GM18511 (cell line): Measurements from ENCODE around the gene RPTOR.
"Not testable (repeated sequence)": the region's sequence is repeated elsewhere in the genome, so short reads cannot be mapped to it uniquely, and the experiment has no call there.

Experiments
- ATAC-seq: cut with Tn5 transposase; IDR thresholded peaks from one replicate; pipeline ENCODE4 v1.9.1; 2021; ENCODE audit warnings: mild to moderate bottlenecking, moderate library complexity; ENCODE audit not compliant: unreplicated experiment

RPTOR gene

DNA sequence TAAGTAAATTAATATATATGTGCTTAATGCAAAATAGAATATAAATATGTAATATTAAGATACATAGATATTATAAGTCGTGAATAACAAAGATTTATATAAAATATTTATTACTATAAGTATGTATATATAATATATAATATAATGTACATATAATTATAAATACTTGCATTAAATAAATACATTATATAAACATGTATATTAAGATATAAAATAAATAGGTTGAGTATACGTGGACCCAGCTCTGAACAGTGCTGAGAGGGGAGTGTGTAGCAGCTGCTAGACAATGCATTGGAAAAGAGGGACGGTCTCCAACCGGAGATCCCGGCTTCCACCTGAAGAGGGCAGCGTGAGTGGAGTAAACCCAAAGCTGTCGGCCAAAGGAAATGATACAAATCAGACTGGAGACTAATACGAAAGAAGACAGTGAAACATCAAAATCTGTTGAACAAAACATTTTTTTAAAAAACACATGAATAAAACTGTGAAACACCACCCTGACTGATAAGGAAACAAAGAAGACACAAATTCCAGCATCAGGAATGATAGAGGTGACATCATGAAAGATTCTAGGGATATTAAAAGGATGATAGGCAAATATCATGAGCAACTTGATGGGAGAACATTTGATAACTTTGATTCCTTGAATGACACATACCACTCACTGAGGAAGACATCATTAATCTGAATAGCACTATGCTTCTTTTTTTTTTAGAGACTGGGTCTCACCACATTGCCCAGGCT lies 321.6 kb downstream of the RPTOR start:
- no peak for ATAC-seq

DNA sequence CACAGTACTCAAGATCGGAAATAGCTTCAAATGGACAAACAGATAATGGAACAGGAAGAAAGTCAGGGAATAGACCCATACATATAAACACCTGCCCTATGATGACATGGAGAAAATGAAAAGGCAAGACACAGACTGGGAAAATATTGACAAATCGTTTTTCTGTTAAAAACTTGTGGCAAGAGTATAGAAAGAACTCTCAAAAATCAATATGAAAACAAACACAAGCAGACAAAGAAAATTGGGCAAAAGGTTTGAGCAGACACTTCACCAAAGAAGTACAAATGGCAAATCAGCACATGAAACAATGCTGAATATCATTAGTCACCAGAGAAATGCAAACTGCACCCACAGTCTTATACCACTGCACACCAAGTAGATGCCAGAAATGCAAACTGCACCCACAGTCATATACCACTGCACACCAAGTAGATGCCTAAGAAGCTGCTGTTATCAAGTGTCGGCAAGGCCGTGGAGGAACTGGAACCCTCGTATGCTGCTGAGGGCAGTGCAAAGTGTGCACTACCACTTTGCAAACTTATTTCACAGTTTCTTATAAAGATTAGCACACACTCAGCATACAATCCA lies 323.5 kb downstream of the RPTOR start:
- no peak for ATAC-seq

DNA sequence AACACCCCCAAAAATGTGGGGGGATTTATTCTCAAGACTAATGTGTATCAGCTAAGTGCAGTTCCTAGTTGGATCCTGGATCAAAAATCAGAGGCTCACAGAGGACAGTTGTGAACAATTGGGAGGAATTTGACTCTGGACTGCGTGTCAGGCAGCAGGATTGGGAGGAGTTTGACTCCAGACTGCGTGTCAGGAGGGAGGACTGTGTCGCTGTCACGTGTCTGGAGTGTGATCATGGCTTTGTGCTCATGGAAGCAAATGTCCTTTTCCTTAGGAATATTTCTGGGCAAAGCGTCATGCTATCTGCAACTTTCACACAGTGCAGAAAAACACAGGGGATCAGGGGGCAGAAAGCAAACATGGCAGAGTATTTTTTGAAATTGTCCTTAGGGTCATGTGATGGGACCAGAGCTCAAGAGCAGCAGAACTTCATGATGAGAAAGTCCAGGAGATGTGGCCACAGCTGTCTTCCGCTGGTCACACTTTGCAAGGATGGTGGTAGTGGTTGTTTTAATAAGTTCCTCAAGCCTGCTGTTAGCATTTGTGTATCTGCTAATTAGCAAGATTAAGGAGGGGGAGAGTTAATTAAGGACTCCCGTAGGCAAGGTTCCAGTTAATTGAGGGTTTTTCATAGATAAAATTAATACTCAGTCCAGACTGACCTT lies 325.0 kb downstream of the RPTOR start:
- ATAC-seq = no peak

DNA sequence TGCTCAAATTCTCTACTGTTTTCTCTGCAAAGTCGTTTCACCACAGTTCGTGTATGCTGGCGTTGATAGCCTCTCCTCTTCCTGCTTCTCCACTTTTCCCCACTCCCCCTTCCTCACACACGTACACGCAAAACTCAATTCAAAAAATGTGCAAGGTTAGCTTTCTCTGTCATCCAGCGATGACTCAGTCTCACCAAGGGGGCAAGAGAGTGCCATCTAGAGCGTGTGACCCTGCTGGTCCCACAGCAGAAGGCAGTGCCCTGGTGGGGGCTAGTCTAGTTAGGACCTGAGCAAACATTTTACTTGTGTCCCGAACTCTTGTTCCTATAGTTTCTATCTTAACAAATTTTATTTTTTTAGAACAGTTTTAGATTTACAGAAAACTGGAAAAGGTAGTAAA lies 325.8 kb downstream of the RPTOR start:
- no peak for ATAC-seq

DNA sequence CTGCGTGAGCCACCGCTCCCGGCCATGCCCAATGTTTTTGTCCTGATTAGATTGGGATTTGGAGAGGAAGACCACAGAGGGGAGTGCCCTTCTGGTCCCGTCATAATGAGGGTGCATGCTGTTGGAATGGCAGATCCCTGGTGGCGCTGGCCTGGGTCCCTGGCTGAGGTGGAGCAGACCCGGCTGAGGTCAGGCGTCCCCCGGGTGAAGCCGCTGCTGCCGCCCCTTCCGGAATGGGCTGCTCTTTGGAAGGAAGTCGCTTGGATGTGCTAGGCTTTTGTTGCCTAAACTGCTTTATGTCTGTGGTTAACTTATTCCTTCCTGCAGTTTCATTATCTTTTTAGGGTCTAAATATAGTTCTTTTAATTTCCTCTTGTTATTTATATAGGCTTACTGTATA lies 326.7 kb downstream of the RPTOR start:
- ATAC-seq = no peak

DNA sequence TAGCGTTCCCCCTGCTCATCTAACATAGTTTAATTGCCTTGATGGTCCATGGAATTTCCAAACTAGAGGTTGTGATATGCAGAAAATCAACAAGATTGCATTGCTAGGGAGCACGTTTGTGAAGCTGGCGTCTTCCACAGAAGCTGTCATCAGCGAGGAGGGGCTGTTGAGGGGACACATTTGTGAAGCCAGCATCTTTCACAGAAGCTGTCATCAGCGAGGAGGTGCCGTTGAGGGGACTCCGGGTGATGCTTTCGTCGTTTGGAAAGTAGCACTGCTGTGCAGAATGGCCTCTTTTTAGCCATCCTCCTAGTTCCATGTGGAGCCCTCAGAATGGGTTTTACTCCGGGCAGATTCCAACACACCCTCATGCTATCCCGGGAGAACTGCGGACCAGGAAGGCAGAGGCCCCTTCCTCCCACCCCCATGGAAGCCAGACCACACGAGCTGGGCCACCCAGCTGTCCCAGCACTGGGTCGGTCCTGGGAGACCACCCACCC lies 327.4 kb downstream of the RPTOR start:
- ATAC-seq = no peak

DNA sequence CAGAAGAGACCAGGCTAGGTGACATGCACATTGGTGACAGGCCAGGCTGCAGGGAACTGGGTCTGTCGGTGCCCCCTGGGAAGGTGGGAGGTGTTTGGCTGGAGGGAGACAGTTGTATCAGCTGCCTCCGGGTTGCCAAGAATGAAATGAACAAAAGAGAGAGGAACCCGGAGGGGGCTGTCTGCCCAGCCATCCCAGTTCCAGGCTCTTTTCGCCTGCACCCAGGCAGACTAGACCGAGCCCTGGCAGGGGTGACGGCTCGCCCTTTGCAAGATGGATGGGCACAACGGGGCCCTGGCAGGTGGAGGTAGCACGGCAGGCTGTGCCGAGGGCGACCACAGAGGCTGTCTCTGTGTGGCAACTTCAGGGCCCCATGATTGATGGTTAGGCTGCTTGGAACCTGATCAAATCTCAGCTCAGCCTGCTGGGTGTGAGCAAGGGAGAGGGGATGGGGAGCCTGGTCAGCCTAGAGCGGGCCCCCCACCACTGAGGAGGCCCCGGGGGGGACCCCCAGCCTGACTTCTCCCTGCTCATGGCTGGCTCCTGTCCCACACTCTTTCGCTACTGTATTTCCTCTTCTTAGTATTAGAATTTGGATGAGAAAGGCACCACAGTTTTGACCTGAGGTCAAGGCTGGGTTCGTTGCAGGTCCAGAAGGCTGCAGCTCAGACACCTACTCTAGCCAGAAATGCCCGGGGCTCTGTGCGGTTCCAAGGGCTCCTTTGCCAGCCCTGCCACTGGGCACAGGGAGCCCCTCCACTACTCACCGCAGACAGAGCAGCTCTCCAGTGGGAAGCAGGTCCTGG lies 328.1 kb downstream of the RPTOR start:
- ATAC-seq = no peak

DNA sequence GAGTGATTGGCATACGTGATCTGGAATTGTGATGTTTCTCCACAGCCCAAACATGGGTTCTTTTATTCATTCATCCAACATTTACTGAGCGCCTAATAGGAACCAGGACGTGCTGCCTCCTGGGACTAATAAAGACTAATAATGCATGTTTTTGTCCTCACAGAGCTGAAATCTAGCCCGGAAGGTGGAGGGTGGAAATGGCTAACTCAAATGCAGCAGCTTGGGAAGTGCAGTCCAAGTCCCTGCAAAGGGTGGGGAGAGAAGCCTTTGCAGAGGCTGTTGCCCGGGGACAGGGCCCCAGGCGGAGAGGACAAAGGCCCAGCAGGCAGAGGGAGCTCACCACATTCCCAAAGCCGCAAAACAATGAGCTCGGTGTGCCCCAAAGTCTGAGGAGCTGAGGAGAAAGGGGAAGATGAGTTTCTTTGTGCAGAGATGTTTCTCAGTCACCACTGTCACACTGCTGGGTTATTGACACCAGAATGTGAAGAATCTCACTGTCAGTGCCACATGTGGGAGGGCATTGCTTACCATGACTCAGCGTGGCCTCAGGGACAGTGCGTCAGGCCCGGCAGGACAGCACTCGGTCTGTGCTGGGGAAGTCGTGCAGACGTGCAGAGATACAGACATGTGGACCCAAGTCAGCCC lies 328.8 kb downstream of the RPTOR start:
- no peak for ATAC-seq

DNA sequence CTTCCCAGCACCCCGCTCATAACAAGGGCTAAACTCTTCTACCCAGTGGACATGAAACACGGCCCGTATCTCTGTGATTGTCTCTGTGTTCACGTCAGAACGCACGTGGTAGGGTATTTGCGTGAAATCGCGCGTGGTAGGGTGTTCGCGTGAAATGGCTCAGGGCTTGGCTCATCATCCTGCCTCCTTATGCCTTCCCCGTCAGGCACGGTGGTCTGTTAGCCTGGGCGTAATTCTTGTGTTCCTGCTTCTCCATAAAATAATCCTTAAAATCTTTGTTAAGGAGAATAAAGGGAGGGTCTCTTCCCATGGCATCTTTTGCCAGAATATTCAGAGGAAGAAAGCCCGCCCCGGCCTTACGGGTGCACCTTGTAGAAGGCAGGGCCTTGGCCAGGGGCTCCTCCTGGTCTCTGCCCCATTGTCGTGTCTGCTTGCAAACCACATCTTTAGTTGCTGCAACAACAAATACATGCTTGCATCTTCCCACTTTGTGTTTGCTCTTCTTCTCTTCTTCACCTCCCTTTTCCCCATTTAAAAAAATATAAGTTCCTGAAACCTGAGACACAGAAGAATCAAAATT lies 330.3 kb downstream of the RPTOR start:
- ATAC-seq = no peak

DNA sequence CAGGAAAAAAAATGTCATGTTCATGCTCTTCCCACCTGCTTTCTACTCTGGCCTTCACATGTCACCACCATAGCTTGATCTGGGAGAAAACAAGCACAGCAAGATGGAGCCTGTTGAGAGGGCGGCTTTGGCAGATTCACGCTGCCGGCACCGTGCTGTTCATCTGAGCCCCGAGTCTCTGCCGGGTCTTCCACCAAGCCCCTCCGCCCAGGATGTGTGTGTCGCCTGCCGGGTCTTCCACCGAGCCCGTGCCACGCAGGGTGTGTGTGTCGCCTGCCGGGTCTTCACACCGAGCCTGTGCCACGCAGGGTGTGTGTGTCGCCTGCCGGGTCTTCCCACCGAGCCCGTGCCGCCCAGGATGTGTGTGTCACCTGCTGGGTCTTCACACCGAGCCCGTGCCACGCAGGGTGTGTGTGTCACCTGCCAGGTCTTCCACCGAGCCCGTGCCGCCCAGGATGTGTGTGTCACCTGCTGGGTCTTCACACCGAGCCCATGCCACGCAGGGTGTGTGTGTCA lies 330.9 kb downstream of the RPTOR start:
- ATAC-seq = not testable (repeated sequence)

DNA sequence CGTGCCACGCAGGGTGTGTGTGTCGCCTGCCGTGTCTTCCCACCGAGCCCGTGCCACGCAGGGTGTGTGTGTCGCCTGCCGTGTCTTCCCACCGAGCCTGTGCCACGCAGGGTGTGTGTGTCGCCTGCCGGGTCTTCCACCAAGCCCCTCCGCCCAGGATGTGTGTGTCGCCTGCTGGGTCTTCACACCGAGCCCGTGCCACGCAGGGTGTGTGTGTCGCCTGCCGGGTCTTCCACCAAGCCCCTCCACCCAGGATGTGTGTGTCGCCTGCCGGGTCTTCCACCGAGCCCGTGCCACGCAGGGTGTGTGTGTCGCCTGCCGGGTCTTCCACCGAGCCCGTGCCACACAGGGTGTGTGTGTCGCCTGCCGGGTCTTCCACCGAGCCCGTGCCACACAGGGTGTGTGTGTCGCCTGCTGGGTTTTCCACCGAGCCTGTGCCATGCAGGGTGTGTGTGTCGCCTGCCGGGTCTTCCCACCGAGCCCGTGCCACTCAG lies 331.9 kb downstream of the RPTOR start:
- ATAC-seq = not testable (repeated sequence)

DNA sequence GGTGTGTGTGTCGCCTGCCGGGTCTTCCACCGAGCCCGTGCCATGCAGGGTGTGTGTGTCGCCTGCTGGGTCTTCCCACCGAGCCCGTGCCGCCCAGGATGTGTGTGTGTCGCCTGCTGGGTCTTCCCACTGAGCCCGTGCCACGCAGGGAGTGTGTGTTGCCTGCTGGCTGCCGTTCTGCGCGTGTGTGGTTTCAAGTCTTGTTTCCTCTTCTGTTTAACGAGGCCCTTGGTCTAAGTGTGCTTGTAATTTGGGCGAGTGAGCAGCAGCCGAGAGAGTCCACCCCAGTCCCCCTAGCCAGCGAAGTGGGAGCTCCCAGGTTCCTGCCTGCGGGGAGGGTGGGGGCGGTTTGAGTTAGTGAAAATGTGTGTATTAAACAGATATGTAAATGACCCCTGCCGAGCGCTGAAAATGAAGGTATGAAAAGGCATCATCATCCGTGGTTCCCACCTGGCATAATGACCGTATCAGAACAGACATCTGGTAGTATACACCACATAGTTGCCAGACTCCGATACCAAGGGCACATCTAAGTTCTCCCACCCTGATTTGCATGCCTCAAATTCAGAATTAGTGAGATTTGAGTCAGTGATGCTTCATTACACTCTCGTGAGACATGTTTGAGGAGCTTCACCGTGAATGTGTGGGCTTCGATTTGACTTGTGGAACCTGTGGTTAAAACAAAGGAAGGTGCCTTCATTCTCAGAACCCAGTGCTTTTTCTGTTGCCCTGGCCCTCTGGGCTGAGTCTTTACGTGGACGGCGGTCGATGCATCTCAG lies 332.5 kb downstream of the RPTOR start:
- ATAC-seq = peak; percentile 92

DNA sequence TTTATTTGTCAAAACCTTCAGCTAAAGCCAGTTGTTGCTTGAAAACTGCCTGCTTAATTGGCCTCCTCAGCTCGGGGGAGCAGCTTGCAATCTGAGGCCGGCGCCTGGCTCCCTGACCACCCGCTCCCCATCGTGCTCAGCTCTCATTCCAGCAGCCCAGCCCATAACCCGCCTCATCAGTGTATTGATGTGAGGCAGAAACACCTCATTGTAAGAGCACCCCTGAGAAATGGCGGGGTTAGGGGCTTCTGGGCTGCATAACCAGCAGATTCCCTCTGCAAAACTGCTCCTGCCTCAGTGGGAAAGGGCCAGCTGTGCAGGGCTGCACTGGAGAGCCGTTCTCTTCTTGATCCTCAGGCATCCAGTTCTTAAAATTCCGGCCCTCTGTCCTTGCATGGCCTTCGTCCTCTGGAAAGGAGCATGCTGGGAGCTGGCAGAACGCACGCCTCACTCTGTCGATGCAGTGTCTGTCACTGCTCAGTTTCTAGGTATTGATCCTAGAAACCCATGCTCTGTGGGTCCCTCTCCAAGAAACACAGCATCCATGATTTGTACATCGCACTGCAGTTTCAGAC lies 333.2 kb downstream of the RPTOR start:
- no peak for ATAC-seq

DNA sequence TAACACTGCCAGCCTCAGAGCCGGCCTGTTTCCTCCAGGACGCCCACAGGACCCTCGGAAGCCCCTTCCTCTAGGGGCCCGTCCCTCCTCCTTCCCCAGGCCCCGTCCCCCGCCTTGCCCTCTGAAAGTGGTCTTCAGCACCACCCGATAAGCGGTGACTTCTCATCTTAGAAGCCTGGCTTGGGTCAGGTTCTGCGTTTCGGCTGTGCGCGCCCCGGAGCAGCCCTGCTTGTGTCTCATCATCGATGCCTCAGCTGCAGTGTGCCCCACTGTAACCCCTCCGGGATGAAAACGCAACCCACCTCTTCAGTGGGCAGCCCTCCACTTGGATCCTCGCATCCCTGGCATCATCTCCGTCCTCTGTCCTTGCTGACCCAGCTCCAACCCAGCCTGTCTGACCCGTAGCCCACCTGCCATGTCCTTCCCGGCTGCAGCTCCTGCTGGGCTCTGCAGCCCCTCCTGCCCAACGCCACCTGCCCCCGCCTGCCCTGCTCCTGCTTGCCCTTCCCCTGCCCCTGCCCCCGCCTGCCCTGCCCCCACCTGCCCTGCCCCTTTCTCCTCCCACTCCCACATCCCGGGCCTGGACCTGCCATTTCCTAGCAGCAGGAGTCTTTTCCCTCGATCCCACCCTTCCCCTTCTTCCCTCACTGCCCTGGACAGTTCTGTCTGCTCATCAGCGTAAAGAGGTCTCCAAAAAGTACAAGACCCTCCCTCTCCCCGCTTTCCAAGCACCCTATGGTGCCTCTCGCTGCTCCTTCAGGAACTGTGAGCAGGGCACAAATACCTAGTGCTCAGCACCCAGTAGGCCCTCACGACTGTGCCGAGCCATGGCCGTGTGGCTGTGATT lies 334.5 kb downstream of the RPTOR start:
- ATAC-seq = no peak

DNA sequence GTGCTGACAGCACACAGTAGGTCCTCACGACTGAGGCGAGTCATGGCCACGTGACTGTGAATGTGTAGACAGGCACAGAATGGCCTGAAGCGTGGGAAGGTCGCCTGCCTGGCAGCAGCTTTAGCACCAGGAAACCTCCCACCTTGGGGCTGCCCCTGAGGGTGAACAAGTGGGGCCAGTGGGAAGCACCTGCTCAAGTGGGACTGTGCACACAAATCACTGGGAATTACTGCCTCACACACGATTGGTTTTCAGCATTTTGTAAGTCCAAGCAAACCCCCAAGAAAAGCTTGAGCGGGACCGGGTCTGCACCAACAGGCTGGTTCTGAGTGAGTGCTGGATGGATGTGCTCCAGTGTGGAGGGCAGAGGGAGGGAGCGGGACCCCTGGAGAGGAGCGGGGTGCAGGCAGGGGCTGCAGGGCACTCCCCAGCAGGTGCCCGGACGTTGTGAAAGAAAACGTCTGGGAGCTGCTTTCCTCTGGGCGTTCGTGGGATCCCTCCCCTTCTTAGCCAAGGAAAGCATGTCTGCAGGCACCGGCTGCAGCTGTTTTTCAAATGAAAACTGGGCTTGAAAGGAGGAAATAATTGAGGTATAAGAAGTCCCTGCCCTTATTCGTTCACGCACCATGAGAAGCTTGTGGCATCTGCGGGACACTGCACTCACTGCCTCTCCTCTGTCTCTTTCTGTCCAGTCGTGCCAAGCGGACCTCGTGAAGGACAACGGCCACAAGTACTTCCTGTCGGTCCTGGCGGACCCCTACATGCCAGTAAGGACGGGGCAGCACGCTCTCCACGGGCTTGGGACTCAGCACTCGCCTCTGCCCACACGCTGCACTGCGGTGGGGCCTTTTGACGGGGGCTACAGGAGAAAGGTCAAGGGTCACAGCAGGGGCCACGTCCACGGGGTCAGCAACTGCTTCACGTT lies 335.3 kb downstream of the RPTOR start:
- no peak for ATAC-seq

DNA sequence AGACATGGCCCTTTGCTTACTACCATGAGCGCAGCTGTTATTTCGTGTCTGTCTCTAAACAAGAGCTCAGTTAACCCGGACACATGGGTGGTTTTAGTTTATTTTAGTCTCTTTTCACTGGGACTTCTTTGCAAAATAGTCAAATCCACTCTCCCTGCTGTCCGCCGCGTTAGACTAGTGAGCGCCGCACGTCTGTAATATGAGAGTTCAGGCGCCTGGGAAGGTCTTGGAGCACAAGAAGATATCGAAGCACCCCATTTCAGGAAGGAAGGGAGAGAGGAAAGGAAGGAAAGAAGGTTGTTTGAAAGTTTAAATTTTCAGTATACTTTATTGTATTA lies 336.0 kb downstream of the RPTOR start:
- ATAC-seq = no peak

DNA sequence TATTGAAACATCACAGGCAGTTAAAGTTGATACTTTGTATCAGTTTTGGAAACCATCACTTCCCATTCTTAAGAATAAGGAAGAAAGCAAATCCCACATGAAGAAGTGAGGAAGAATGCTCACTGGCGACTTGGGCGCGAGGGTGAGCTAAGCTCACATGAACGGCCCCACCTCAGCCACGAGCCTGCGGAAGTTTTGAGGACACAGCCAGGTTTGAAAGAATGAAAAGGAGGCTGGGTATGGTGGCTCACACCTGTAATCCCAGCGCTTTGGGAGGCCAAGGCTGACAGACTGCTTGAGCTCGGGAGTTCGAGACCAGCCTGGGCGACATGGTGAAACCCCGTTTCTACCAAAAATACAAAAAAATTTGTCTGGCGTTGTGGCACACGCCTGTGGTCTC lies 336.7 kb downstream of the RPTOR start:
- no peak for ATAC-seq
